ENCODE measurements around the gene RPL38. TPM values are rescaled to one million over a fixed set of nuclear protein-coding genes. Genes with fewer than 3 reads are reported as not detected.

The RPL38 gene
- total RNA-seq, 2 donors from 2014 or later: 531 to 611 TPM

- TF ChIP-seq POLR2A (IDR thresholded peaks at IDR 0.05) (no peak), CTCF (IDR thresholded peaks at IDR 0.05) (no peak), POLR2AphosphoS5 (IDR thresholded peaks at IDR 0.05) (no peak)
- Histone ChIP-seq H3K9me3 (no peaks in the 10 kb centered on the region), H3K4me1 (replicated peaks) (no peaks in the 10 kb centered on the region), H3K27me3 (replicated peaks; ENCODE audit: insufficient read depth) (no peaks in the 10 kb centered on the region), H3K36me3 (no peaks in the 10 kb centered on the region), H3K4me3 (no peak overlapping the region), H3K27ac (no peak overlapping the region)
- DNase-seq (ENCODE audit: low spot score): no peak
- intact Hi-C loops (cut with DNase I): no loop called here
- 86% methylated on average over 12 of the region's 12 CpGs for WGBS
Observed at GRCh38 chr17:74237321-74237720, 33.8 kb downstream of the RPL38 start.

- WGBS: 50% methylated on average over 6 of the region's 10 CpGs
- Histone ChIP-seq H3K4me1 (replicated peaks) (no peaks in the 10 kb centered on the region), H3K27ac (no peak overlapping the region), H3K27me3 (replicated peaks; ENCODE audit: insufficient read depth) (no peaks in the 10 kb centered on the region), H3K36me3 (no peaks in the 10 kb centered on the region), H3K4me3 (no peak overlapping the region), H3K9me3 (no peaks in the 10 kb centered on the region)
- TF ChIP-seq CTCF (IDR thresholded peaks at IDR 0.05) (no peak), POLR2AphosphoS5 (IDR thresholded peaks at IDR 0.05) (no peak), POLR2A (IDR thresholded peaks at IDR 0.05) (no peak)
- no peak for DNase-seq (ENCODE audit: low spot score)
- intact Hi-C loops (cut with DNase I): no loop called here
Observed at GRCh38 chr17:74239172-74239571, 35.7 kb downstream of the RPL38 start.

- Histone ChIP-seq H3K4me3 (no peak overlapping the region), H3K27me3 (replicated peaks; ENCODE audit: insufficient read depth) (no peaks in the 10 kb centered on the region), H3K9me3 (no peaks in the 10 kb centered on the region), H3K36me3 (no peaks in the 10 kb centered on the region), H3K27ac (no peak overlapping the region), H3K4me1 (replicated peaks) (no peaks in the 10 kb centered on the region)
- TF ChIP-seq POLR2AphosphoS5 (IDR thresholded peaks at IDR 0.05) (no peak), POLR2A (IDR thresholded peaks at IDR 0.05) (no peak), CTCF (IDR thresholded peaks at IDR 0.05) (no peak)
- DNase-seq (ENCODE audit: low spot score): no peak
- WGBS: 59% methylated on average over 11 of the region's 11 CpGs
- intact Hi-C loops (cut with DNase I): no loop called here
Observed at GRCh38 chr17:74240618-74241205, 37.2 kb downstream of the RPL38 start.

- no peaks in the 10 kb centered on the region for H3K36me3 ChIP-seq
- H3K27me3 ChIP-seq (replicated peaks; ENCODE audit: insufficient read depth): no peaks in the 10 kb centered on the region
- no peak for TF ChIP-seq POLR2AphosphoS5 (IDR thresholded peaks at IDR 0.05)
- TF ChIP-seq POLR2A (IDR thresholded peaks at IDR 0.05): no peak
- no peak for TF ChIP-seq CTCF (IDR thresholded peaks at IDR 0.05)
- DNase-seq (ENCODE audit: low spot score): no peak
- intact Hi-C loops (cut with DNase I): no loop called here
- H3K27ac ChIP-seq: no peak overlapping the region
- no peaks in the 10 kb centered on the region for H3K4me1 ChIP-seq (replicated peaks)
- H3K9me3 ChIP-seq: no peaks in the 10 kb centered on the region
- 56% methylated on average over 10 of the region's 10 CpGs for WGBS
- no peak overlapping the region for H3K4me3 ChIP-seq
Observed at GRCh38 chr17:74241431-74241830, 38.0 kb downstream of the RPL38 start.

- TF ChIP-seq POLR2A (IDR thresholded peaks at IDR 0.05) (no peak), POLR2AphosphoS5 (IDR thresholded peaks at IDR 0.05) (no peak), CTCF (IDR thresholded peaks at IDR 0.05) (no peak)
- H3K27ac ChIP-seq: no peak overlapping the region
- no peaks in the 10 kb centered on the region for H3K4me1 ChIP-seq (replicated peaks)
- no peaks in the 10 kb centered on the region for H3K9me3 ChIP-seq
- H3K36me3 ChIP-seq: no peaks in the 10 kb centered on the region
- no peaks in the 10 kb centered on the region for H3K27me3 ChIP-seq (replicated peaks; ENCODE audit: insufficient read depth)
- H3K4me3 ChIP-seq: no peak overlapping the region
- intact Hi-C loops (cut with DNase I): no loop called here
- DNase-seq (ENCODE audit: low spot score): no peak
- WGBS: 93% methylated on average over 2 of the region's 2 CpGs
Observed at GRCh38 chr17:74241847-74242246, 38.4 kb downstream of the RPL38 start.

All from prostate gland (tissue), 2 donors.